ENCODE results near the gene UNC13D.

UNC13D gene

GRCh38 chr17:75849724-75850123, 5.5 kb upstream of the UNC13D start:
- DNase-seq: no peak

GRCh38 chr17:75849279-75849646, 5.1 kb upstream of the UNC13D start:
- no peak for DNase-seq

- peak; percentile 65 to 85 (median 74) for DNase-seq
These were observed 4.5 kb upstream of the UNC13D start for GRCh38 chr17:75848523-75849278.

GRCh38 chr17:75847614-75848522, 3.7 kb upstream of the UNC13D start:
- no peak for DNase-seq

- DNase-seq: no peak
These were observed 2.7 kb upstream of the UNC13D start for GRCh38 chr17:75846692-75847613.

- DNase-seq: no peak
These were observed 1.9 kb upstream of the UNC13D start for GRCh38 chr17:75845933-75846691.

GRCh38 chr17:75845058-75845711, 981 bp upstream of the UNC13D start:
- peak; percentile 90 to 94 (median 91) for DNase-seq

- no peak for DNase-seq
These were observed 390 bp upstream of the UNC13D start for GRCh38 chr17:75844530-75845057.

GRCh38 chr17:75842963-75843576, 1.1 kb downstream of the UNC13D start:
- no peak for DNase-seq

- DNase-seq: no peak
These were observed 1.8 kb downstream of the UNC13D start for GRCh38 chr17:75842411-75842810.

GRCh38 chr17:75840799-75841164, 3.4 kb downstream of the UNC13D start:
- DNase-seq: no peak

- no peak for DNase-seq
These were observed 4.0 kb downstream of the UNC13D start for GRCh38 chr17:75839942-75840798.

- no peak for DNase-seq
These were observed 5.8 kb downstream of the UNC13D start for GRCh38 chr17:75838410-75838809.

- DNase-seq: no peak
These were observed 6.3 kb downstream of the UNC13D start for GRCh38 chr17:75837899-75838298.

- no peak for DNase-seq
These were observed 7.6 kb downstream of the UNC13D start for GRCh38 chr17:75836605-75837004.

GRCh38 chr17:75835654-75835987, 8.6 kb downstream of the UNC13D start:
- no peak for DNase-seq

- DNase-seq: no peak
These were observed 9.1 kb downstream of the UNC13D start for GRCh38 chr17:75834928-75835653.

GRCh38 chr17:75834279-75834920, 9.8 kb downstream of the UNC13D start:
- no peak for DNase-seq

Data from suppressor macrophage treated with lipopolysaccharide for 1 hour (primary cell).